ENCODE measurements around the gene PTPN7.

GRCh38 chr1:202172015-202172355, 11.6 kb upstream of the PTPN7 start:
- TF ChIP-seq CTCF (conservative IDR thresholded peaks at IDR 0.05; ENCODE audit: low read length) (no peak), EZH2phosphoT487 (IDR thresholded peaks at IDR 0.05; ENCODE audit: borderline replicate concordance, low read depth, low read length) (no peak)

Measured in OCI-LY7 (cell line).